MM.1S (cell line): ENCODE results near the gene FLII.

Source experiments
- DNase-seq: peaks from one replicate; pipeline ENCODE4 v3.0.0-alpha.2; 2015
- H2AFZ ChIP-seq: fragments of 300-600 bp; sonication (generic); 2 replicates; pipeline ENCODE4 v1.6.0; 2016; ENCODE audit warnings: antibody characterized with exemption, low read length
- H3F3A ChIP-seq: fragments of 300-600 bp; sonication (generic); 2 replicates; pipeline ENCODE4 v1.6.1; 2016; ENCODE audit warnings: mild to moderate bottlenecking, antibody characterized with exemption, low read length, moderate library complexity, mixed read lengths; ENCODE audit not compliant: insufficient read depth
- H3K27ac ChIP-seq: fragments of 300-600 bp; sonication (generic); 2 replicates; pipeline ENCODE4 v1.5.1; 2016; ENCODE audit warnings: mild to moderate bottlenecking, low read length
- H3K27me3 ChIP-seq: fragments of 300-600 bp; sonication (generic); replicated peaks from 2 replicates; pipeline ENCODE4 v1.6.0; 2016; ENCODE audit warnings: low read length; ENCODE audit not compliant: insufficient read depth
- H3K36me3 ChIP-seq: fragments of 300-600 bp; sonication (generic); replicated peaks from 2 replicates; pipeline ENCODE4 v1.6.1; 2016; ENCODE audit warnings: mild to moderate bottlenecking, low read length, mixed read lengths; ENCODE audit not compliant: insufficient read depth
- H3K4me1 ChIP-seq: fragments of 300-600 bp; sonication (generic); 2 replicates; pipeline ENCODE4 v1.6.1; 2016; ENCODE audit warnings: low read length, mixed read lengths
- H3K4me2 ChIP-seq: fragments of 300-600 bp; sonication (generic); 2 replicates; pipeline ENCODE4 v1.6.0; 2016; ENCODE audit warnings: low read depth, low read length
- H3K4me3 ChIP-seq: fragments of 300-600 bp; sonication (generic); 2 replicates; pipeline ENCODE4 v1.5.1; 2016; ENCODE audit warnings: low read length, mixed read lengths
- H3K79me2 ChIP-seq: fragments of 300-600 bp; sonication (generic); 2 replicates; pipeline ENCODE4 v1.6.1; 2016; ENCODE audit warnings: mixed run types, low read length, mixed read lengths
- H3K9ac ChIP-seq: fragments of 300-600 bp; sonication (generic); 2 replicates; pipeline ENCODE4 v1.6.1; 2016; ENCODE audit warnings: low read length, mixed read lengths
- H3K9me2 ChIP-seq: fragments of 300-600 bp; sonication (generic); replicated peaks from 2 replicates; pipeline ENCODE4 v1.6.1; 2016; ENCODE audit warnings: mild to moderate bottlenecking, low read length, mixed read lengths; ENCODE audit not compliant: insufficient read depth
- H3K9me3 ChIP-seq: fragments of 300-600 bp; sonication (generic); replicated peaks from 2 replicates; pipeline ENCODE4 v1.6.1; 2016; ENCODE audit warnings: mild to moderate bottlenecking, low read length, mixed read lengths; ENCODE audit not compliant: insufficient read depth
- H4K20me1 ChIP-seq: fragments of 300-600 bp; sonication (generic); 2 replicates; pipeline ENCODE4 v1.6.1; 2016; ENCODE audit warnings: mild to moderate bottlenecking, low read length, moderate library complexity, mixed read lengths; ENCODE audit not compliant: insufficient read depth
- CTCF ChIP-seq: fragments of 300-600 bp; sonication (generic); IDR thresholded peaks from 2 replicates; pipeline ENCODE4 v1.5.1; 2016; ENCODE audit warnings: antibody characterized with exemption, low read length, mixed read lengths
- EZH2 ChIP-seq: fragments of 300-600 bp; sonication (generic); optimal IDR thresholded peaks from 2 replicates; pipeline ENCODE3; 2017; ENCODE audit warnings: low read depth, mild to moderate bottlenecking, antibody characterized with exemption, low read length, mixed read lengths
- EZH2phosphoT487 ChIP-seq: fragments of 300-600 bp; sonication (generic); IDR thresholded peaks from 2 replicates; pipeline ENCODE4 v1.6.1; 2018; ENCODE audit warnings: antibody characterized with exemption, low read length

The FLII gene

GRCh38 chr17:18256776-18257175 is 1.8 kb downstream of the FLII start:
- Histone ChIP-seq H3K79me2 (peaks cover 36% of the 10 kb centered on the region), H3K4me2 (peak overlapping the region; percentile 99), H3F3A (peaks cover 27% of the 10 kb centered on the region), H3K36me3 (no peaks in the 10 kb centered on the region), H3K9me2 (no peaks in the 10 kb centered on the region), H3K4me3 (peak overlapping the region; percentile 83), H3K9me3 (no peaks in the 10 kb centered on the region), H3K27me3 (no peaks in the 10 kb centered on the region), H3K9ac (no peak overlapping the region), H4K20me1 (peaks cover 16% of the 10 kb centered on the region), H3K27ac (no peak overlapping the region), H2AFZ (no peak overlapping the region), H3K4me1 (peaks cover 20% of the 10 kb centered on the region)
- TF ChIP-seq CTCF (no peak), EZH2 (no peak)
- DNase-seq, result no peak

GRCh38 chr17:18256351-18256750 is 2.2 kb downstream of the FLII start:
- H3K9me3 ChIP-seq, result no peaks in the 10 kb centered on the region
- H3K4me3 ChIP-seq, result no peak overlapping the region
- no peak overlapping the region for H2AFZ ChIP-seq
- no peak overlapping the region for H3K4me2 ChIP-seq
- TF ChIP-seq CTCF (no peak), EZH2phosphoT487 (no peak), EZH2 (no peak)
- H3K36me3 ChIP-seq, result no peaks in the 10 kb centered on the region
- DNase-seq, result no peak
- H3K27ac ChIP-seq, result no peak overlapping the region
- no peaks in the 10 kb centered on the region for H3K27me3 ChIP-seq
- H3F3A ChIP-seq, result peaks cover 23% of the 10 kb centered on the region
- H4K20me1 ChIP-seq, result peaks cover 16% of the 10 kb centered on the region
- H3K4me1 ChIP-seq, result peaks cover 16% of the 10 kb centered on the region
- H3K9me2 ChIP-seq, result no peaks in the 10 kb centered on the region
- H3K79me2 ChIP-seq, result peaks cover 32% of the 10 kb centered on the region
- H3K9ac ChIP-seq, result no peak overlapping the region

- no peaks in the 10 kb centered on the region for H3K27me3 ChIP-seq
- no peak overlapping the region for H2AFZ ChIP-seq
- H3K27ac ChIP-seq, result no peak overlapping the region
- H3K9me3 ChIP-seq, result no peaks in the 10 kb centered on the region
- peaks cover 31% of the 10 kb centered on the region for H3K79me2 ChIP-seq
- peaks cover 16% of the 10 kb centered on the region for H4K20me1 ChIP-seq
- no peak for TF ChIP-seq CTCF
- TF ChIP-seq EZH2phosphoT487, result no peak
- TF ChIP-seq EZH2, result no peak
- no peak for DNase-seq
- no peaks in the 10 kb centered on the region for H3K9me2 ChIP-seq
- no peak overlapping the region for H3K4me2 ChIP-seq
- no peak overlapping the region for H3K9ac ChIP-seq
- H3F3A ChIP-seq, result peaks cover 16% of the 10 kb centered on the region
- peaks cover 16% of the 10 kb centered on the region for H3K4me1 ChIP-seq
- no peak overlapping the region for H3K4me3 ChIP-seq
- H3K36me3 ChIP-seq, result no peaks in the 10 kb centered on the region
Measured at GRCh38 chr17:18254888-18255649, 3.5 kb downstream of the FLII start.
